ENCODE results near the gene DHH. TPM values are rescaled to one million over a fixed set of nuclear protein-coding genes. Genes with fewer than 3 reads are reported as not detected.
A peak's percentile ranks its signal among the peaks of the same experiment; 100 is the strongest.

DHH gene
- polyA plus RNA-seq, 3 donors: not detected

- no peaks in the 10 kb centered on the region for H3K9me3 ChIP-seq (replicated peaks in 1 of 2; ENCODE audit: control insufficient read depth in 1 of 2, insufficient read depth in 1 of 2, low read length in 2 of 2)
- H2AFZ ChIP-seq (ENCODE audit: insufficient read depth, low read depth, low read length, poor library complexity, severe bottlenecking): no peak overlapping the region
- DNase-seq: no peak
- H3K9ac ChIP-seq (ENCODE audit: insufficient read depth, low read length, poor library complexity, severe bottlenecking): no peak overlapping the region
- Mint-ChIP-seq H3K27me3 (ENCODE audit: low read depth in 3 of 3) (peaks cover 0 to 3% (median 0%) of the 10 kb centered on the region in 3 donors), H3K9me3 (no peaks in the 10 kb centered on the region), H3K36me3 (peaks cover 85 to 95% of the 10 kb centered on the region in 2 donors), H3K4me3 (no peak overlapping the region), H3K27ac (peak overlapping the region in 1 of 7 donors; percentile 38), H3K4me1 (peaks cover 18% of the 10 kb centered on the region)
- H3K36me3 ChIP-seq (replicated peaks in 1 of 2; ENCODE audit: control insufficient read depth in 1 of 2, insufficient read depth in 2 of 2, low read length in 2 of 2): peaks cover 86 to 90% of the 10 kb centered on the region in 2 donors
- intact Hi-C loops (cut with micrococcal nuclease): no loop called here
- H3K27ac ChIP-seq (ENCODE audit: low read depth in 1 of 2, low read length in 2 of 2): no peak overlapping the region
- no peak for TF ChIP-seq CTCF (IDR thresholded peaks at IDR 0.05)
- over 99% methylated on average over 17 of the region's 18 CpGs for WGBS (ENCODE audit: insufficient coverage)
- peaks cover 10 to 12% of the 10 kb centered on the region in 2 donors for H3K4me1 ChIP-seq (ENCODE audit: control insufficient read depth in 1 of 2, insufficient read depth in 2 of 2, low read length in 2 of 2)
- H3K27me3 ChIP-seq (ENCODE audit: control insufficient read depth in 2 of 2, insufficient read depth in 2 of 2, low read length in 2 of 2): no peaks in the 10 kb centered on the region
- H4K20me1 ChIP-seq (ENCODE audit: insufficient read depth, low read length): peaks cover 98% of the 10 kb centered on the region
- peaks cover 64% of the 10 kb centered on the region for H3K79me2 ChIP-seq (ENCODE audit: insufficient read depth, low read length)
- H3K4me3 ChIP-seq (replicated peaks in 1 of 3; ENCODE audit: low read depth in 2 of 3, low read length in 3 of 3): no peak overlapping the region
- no peak overlapping the region for H3K4me2 ChIP-seq (replicated peaks; ENCODE audit: extremely low read depth, low read length, poor library complexity, severe bottlenecking)
Observed at GRCh38 chr12:49051373-49051764, 43.2 kb downstream of the DHH start.

- TF ChIP-seq CTCF (IDR thresholded peaks at IDR 0.05): no peak
- Histone ChIP-seq H3K4me2 (replicated peaks; ENCODE audit: extremely low read depth, low read length, poor library complexity, severe bottlenecking) (no peak overlapping the region), H3K9ac (ENCODE audit: insufficient read depth, low read length, poor library complexity, severe bottlenecking) (no peak overlapping the region), H3K36me3 (replicated peaks in 1 of 2; ENCODE audit: control insufficient read depth in 1 of 2, insufficient read depth in 2 of 2, low read length in 2 of 2) (peaks cover 92 to 96% of the 10 kb centered on the region in 2 donors), H3K27ac (ENCODE audit: low read depth in 1 of 2, low read length in 2 of 2) (no peak overlapping the region), H2AFZ (ENCODE audit: insufficient read depth, low read depth, low read length, poor library complexity, severe bottlenecking) (no peak overlapping the region), H3K27me3 (ENCODE audit: control insufficient read depth in 2 of 2, insufficient read depth in 2 of 2, low read length in 2 of 2) (no peaks in the 10 kb centered on the region), H3K4me1 (ENCODE audit: control insufficient read depth in 1 of 2, insufficient read depth in 2 of 2, low read length in 2 of 2) (peaks cover 5% of the 10 kb centered on the region in 2 donors), H3K79me2 (ENCODE audit: insufficient read depth, low read length) (peaks cover 58% of the 10 kb centered on the region), H3K9me3 (replicated peaks in 1 of 2; ENCODE audit: control insufficient read depth in 1 of 2, insufficient read depth in 1 of 2, low read length in 2 of 2) (no peaks in the 10 kb centered on the region), H4K20me1 (ENCODE audit: insufficient read depth, low read length) (peaks cover 100% of the 10 kb centered on the region), H3K4me3 (replicated peaks in 1 of 3; ENCODE audit: low read depth in 2 of 3, low read length in 3 of 3) (no peak overlapping the region)
- H3K9me3 Mint-ChIP-seq: no peaks in the 10 kb centered on the region
- H3K27ac Mint-ChIP-seq: peak overlapping the region in 4 of 7 donors; percentile 6 to 79 (median 32)
- DNase-seq: no peak
- peaks cover 0 to 3% (median 0%) of the 10 kb centered on the region in 3 donors for H3K27me3 Mint-ChIP-seq (ENCODE audit: low read depth in 3 of 3)
- 90% methylated on average over 10 of the region's 13 CpGs for WGBS (ENCODE audit: insufficient coverage)
- H3K4me1 Mint-ChIP-seq: peaks cover 11% of the 10 kb centered on the region
- intact Hi-C loops (cut with micrococcal nuclease): no loop called here
- H3K4me3 Mint-ChIP-seq: no peak overlapping the region
- H3K36me3 Mint-ChIP-seq: peaks cover 90 to 99% of the 10 kb centered on the region in 2 donors
Observed at GRCh38 chr12:49050507-49051372, 43.9 kb downstream of the DHH start.
